BLaER1 (cell line): ENCODE measurements around the gene HHEX.
A peak's percentile ranks its signal among the peaks of the same experiment; 100 is the strongest.
"Not testable (repeated sequence)": the region's sequence is repeated elsewhere in the genome, so short reads cannot be mapped to it uniquely, and the experiment has no call there.

Experiments used
- H3K27ac ChIP-seq: shearing (Covaris generic); formaldehyde crosslinking; 2 replicates; pipeline ENCODE4 v1.8.1; 2022
- H3K27me3 ChIP-seq: shearing (Covaris generic); formaldehyde crosslinking; 2 replicates; pipeline ENCODE4 v1.8.1; 2022
- H3K36me3 ChIP-seq: shearing (Covaris generic); formaldehyde crosslinking; 2 replicates; pipeline ENCODE4 v1.8.1; 2022
- H3K4me1 ChIP-seq: shearing (Covaris generic); formaldehyde crosslinking; 2 replicates; pipeline ENCODE4 v1.8.1; 2022
- H3K4me2 ChIP-seq: shearing (Covaris generic); formaldehyde crosslinking; 2 replicates; pipeline ENCODE4 v1.8.1; 2022
- H3K4me3 ChIP-seq: shearing (Covaris generic); formaldehyde crosslinking; 2 replicates; pipeline ENCODE4 v1.8.1; 2022
- H3K9ac ChIP-seq: shearing (Covaris generic); formaldehyde crosslinking; 2 replicates; pipeline ENCODE4 v1.8.1; 2022
- H3K9me3 ChIP-seq: shearing (Covaris generic); formaldehyde crosslinking; 2 replicates; pipeline ENCODE4 v1.8.1; 2022
- H4K20me1 ChIP-seq: shearing (Covaris generic); formaldehyde crosslinking; 2 replicates; pipeline ENCODE4 v1.8.1; 2022
- Cebpa-rat ChIP-seq: shearing (Covaris generic); IDR thresholded peaks from 2 replicates; pipeline ENCODE4 v1.8.1; 2022

Gene HHEX

DNA sequence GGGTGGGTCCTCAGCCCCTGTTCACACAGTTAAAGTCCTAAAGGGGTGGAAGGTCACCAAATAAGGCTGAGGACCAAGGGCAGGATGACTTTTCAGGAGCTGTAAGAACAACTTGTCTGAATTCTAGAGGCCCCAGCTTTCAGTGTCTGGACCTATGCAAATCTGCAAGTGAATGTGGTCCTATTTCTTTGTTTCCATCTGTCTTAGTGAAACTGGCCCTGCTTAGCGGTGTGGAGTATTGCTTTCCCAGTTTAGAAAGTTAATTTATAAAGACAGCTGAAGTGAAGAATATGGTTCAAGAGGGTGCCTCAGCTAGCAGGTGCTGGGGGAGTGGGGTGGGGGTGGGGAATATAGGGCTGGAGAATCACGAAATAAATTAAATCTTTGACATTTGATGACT lies 40.1 kb downstream of the HHEX start:
- Histone ChIP-seq H3K4me2 (no peak overlapping the region), H3K27ac (no peak overlapping the region), H4K20me1 (no peaks in the 10 kb centered on the region), H3K27me3 (no peaks in the 10 kb centered on the region), H3K4me3 (no peak overlapping the region), H3K36me3 (no peaks in the 10 kb centered on the region), H3K9me3 (no peaks in the 10 kb centered on the region), H3K9ac (no peak overlapping the region), H3K4me1 (no peaks in the 10 kb centered on the region)
- no peak for TF ChIP-seq Cebpa-rat

DNA sequence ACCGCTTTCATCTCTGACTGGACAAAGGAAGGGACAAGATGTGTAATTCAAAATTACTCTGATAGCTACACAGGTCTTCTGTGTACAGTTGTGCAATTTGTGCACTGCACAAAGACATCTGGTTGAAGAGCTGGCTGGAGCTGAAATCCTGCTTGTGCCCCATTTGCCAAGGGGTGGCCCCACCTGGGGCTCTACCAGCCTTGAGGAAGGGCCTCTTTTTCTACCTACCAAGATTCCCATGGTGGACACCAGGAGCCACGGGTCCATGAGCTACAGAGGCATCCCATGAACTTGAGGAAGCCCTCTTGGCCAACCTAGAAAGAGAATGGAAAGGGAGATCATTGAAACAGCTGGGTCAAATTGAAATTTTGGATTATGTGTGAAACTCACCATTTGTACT lies 43.2 kb downstream of the HHEX start:
- no peak overlapping the region for H3K4me3 ChIP-seq
- H3K4me2 ChIP-seq = no peak overlapping the region
- no peak overlapping the region for H3K27ac ChIP-seq
- H3K36me3 ChIP-seq = no peaks in the 10 kb centered on the region
- H4K20me1 ChIP-seq = no peaks in the 10 kb centered on the region
- no peak overlapping the region for H3K9ac ChIP-seq
- no peaks in the 10 kb centered on the region for H3K9me3 ChIP-seq
- no peaks in the 10 kb centered on the region for H3K4me1 ChIP-seq
- H3K27me3 ChIP-seq = no peaks in the 10 kb centered on the region
- TF ChIP-seq Cebpa-rat = no peak

DNA sequence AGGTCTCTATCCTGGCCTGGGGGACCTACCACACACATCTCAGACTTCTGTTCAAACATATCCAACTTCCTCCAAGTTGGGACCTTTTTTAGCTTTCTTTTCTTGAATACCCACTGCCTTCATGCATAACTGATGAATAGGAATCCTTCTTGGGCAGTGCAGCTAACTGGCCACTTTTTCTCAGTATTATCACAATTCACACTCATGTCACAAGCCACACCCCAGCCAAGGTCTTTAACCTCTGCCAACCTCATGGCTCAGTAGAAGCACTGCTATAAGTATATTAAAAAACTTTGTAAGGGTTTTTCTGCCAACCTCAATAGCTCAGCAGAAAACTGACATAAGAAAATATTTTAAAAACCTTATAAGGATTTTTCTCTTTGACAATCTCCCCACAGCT lies 44.5 kb downstream of the HHEX start:
- no peak overlapping the region for H3K4me3 ChIP-seq
- no peak overlapping the region for H3K4me2 ChIP-seq
- H4K20me1 ChIP-seq = no peaks in the 10 kb centered on the region
- no peak overlapping the region for H3K27ac ChIP-seq
- no peaks in the 10 kb centered on the region for H3K9me3 ChIP-seq
- no peaks in the 10 kb centered on the region for H3K4me1 ChIP-seq
- H3K36me3 ChIP-seq = no peaks in the 10 kb centered on the region
- H3K9ac ChIP-seq = no peak overlapping the region
- no peaks in the 10 kb centered on the region for H3K27me3 ChIP-seq
- no peak for TF ChIP-seq Cebpa-rat

DNA sequence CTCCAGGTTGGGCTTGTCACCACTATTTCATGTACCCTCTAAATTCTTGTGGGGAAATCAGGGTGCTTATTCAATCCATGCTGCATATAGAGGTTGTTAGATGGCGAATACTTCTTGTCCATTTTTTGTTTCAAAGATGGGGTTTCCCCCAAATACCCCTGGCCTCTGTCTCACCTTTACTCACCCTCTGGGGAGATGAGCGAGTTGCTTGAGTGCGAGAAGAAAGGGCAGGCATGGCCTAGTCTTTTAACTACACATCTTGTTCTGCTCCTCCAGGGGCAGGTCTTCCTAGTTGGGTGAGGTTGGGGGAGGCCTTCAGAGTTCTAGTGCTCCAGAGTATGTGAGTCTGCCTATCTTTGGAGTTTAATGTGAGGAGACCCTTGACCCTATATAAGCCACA lies 46.2 kb downstream of the HHEX start:
- no peak overlapping the region for H3K4me2 ChIP-seq
- H4K20me1 ChIP-seq = no peaks in the 10 kb centered on the region
- TF ChIP-seq Cebpa-rat = no peak
- no peak overlapping the region for H3K27ac ChIP-seq
- H3K9ac ChIP-seq = no peak overlapping the region
- H3K4me3 ChIP-seq = no peak overlapping the region
- 0 out of 2 replicates have a peak, but pooled peaks cover 3% of the 10 kb centered on the region for H3K9me3 ChIP-seq
- no peaks in the 10 kb centered on the region; the same call in 1 of the 2 replicates for H3K4me1 ChIP-seq
- no peaks in the 10 kb centered on the region for H3K27me3 ChIP-seq
- no peaks in the 10 kb centered on the region for H3K36me3 ChIP-seq

DNA sequence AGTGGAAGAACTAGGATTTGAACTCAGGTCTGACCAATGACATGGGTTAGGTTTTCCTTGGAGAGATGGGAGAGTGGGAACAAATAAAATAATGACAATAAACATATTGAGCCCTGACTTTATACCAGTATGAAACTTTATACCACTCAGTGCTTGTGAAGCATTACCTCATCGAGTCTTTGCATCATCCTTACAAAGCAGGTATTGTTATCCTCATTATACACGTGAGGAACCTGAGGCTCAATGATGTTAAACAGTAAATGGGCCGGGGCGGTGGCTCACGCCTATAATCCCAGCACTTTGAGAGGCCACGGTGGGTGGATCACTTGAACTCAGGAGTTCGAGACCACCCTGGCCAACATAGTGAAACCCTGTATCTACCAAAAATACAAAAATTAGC lies 47.7 kb downstream of the HHEX start:
- Histone ChIP-seq H3K4me1 (peaks cover 10% of the 10 kb centered on the region), H3K4me3 (no peak overlapping the region), H3K9ac (no peak overlapping the region), H3K27me3 (no peaks in the 10 kb centered on the region), H3K9me3 (0 out of 2 replicates have a peak, but pooled peaks cover 3% of the 10 kb centered on the region), H3K36me3 (no peaks in the 10 kb centered on the region), H3K27ac (no peak overlapping the region), H3K4me2 (no peak overlapping the region), H4K20me1 (no peaks in the 10 kb centered on the region)
- TF ChIP-seq Cebpa-rat = no peak

DNA sequence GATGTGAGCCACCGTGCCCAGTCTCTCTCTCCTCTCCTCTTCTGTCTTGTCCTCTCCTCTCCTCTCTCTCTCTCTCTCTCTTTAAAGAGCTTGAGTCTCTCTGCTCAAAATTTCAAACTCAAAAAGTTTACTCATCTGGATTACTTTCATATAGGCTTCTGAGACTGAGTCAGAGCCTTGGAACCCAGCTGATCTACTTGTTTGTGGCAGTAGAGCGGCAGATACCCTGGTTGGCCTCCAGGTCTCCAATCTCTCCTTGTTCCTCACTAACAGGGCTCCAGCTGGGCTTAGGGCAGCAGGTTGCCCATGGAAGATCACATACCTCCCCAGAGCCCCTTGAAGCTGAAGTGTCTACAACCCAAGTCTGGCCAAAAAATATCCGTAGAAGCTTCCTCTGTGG lies 51.0 kb downstream of the HHEX start:
- Histone ChIP-seq H3K4me2 (no peak overlapping the region), H4K20me1 (no peaks in the 10 kb centered on the region), H3K27ac (no peak overlapping the region), H3K4me3 (no peak overlapping the region), H3K36me3 (no peaks in the 10 kb centered on the region), H3K4me1 (peaks cover 29% of the 10 kb centered on the region), H3K9ac (no peak overlapping the region), H3K9me3 (0 out of 2 replicates have a peak, but pooled peaks cover 3% of the 10 kb centered on the region), H3K27me3 (no peaks in the 10 kb centered on the region)
- TF ChIP-seq Cebpa-rat = no peak

DNA sequence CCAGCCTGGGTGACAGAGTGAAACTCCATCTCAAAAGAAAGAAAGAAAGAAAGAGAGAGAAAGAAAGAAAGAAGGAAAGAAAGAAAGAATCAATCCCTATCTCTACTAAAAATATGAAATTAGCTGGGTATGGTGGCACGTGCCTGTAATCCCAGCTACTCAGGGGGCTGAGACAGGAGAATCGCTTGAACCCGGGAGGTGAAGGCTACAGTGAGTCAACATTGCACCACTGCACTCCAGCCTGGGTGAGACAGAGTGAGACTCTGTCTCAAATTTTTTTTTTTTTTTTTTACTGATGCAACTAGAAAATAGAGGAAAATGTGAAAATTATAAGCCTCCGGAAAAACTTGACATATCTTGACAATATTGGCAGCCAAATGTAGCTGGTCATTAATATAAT lies 52.0 kb downstream of the HHEX start:
- not testable (repeated sequence) for H3K9ac ChIP-seq, H3K36me3 ChIP-seq, H3K27me3 ChIP-seq, H3K9me3 ChIP-seq, H4K20me1 ChIP-seq, H3K4me3 ChIP-seq, H3K27ac ChIP-seq
- Histone ChIP-seq H3K4me1 (peaks cover 29% of the 10 kb centered on the region), H3K4me2 (peak overlapping the region; percentile 47; the same call in 1 of the 2 replicates)

DNA sequence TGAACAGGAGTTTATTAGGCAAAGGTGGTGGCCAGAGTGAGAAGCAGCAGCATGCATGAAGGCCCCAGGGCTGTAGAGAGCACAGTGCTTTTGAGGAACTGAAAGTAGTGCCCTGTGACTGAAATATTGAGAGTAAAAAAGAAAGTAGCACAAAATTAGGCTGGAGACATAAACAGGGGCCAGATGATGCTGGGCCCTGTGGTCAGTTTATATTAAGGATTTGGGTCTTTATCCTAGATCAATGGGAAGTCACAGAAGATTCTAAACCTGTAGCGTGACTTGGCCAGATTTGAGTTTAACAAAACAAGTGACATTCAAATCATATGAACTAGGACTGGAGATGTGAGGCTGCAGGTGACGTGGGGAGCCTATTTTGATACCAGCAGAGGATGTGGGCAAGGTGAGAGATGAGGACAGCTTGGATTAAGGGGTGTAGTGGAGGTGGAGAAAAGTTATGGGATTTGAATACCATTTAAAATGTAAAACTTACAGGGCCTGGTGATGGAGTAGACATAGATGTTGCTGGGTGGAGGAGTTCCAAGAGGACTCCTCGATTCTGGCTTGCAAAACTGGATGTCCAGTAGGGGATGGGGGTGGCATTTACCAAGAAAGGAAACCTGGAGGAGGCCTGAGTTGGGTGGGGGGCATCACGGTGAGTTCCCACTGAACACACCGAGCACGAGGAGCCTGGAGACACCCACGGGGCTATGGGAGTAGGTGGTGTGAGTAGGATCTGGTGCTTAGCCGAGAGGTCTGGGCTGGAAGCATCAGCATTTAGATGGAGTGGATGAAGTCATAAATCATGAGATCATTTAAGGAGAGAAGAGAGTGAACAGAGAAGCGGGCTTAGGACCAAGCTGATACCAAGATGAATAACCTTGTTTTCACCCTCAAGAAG lies 52.8 kb downstream of the HHEX start:
- Histone ChIP-seq H4K20me1 (no peaks in the 10 kb centered on the region), H3K4me2 (peak overlapping the region; percentile 47), H3K9ac (no peak overlapping the region), H3K27ac (no peak overlapping the region), H3K4me3 (no peak overlapping the region), H3K9me3 (0 out of 2 replicates have a peak, but pooled peaks cover 3% of the 10 kb centered on the region), H3K36me3 (no peaks in the 10 kb centered on the region), H3K4me1 (peaks cover 29% of the 10 kb centered on the region), H3K27me3 (no peaks in the 10 kb centered on the region)
- no peak for TF ChIP-seq Cebpa-rat
